NOMO-1 treated with DMSO at 0.1 percent for 48 hours (cell line): ENCODE results near the gene TBX1.
"Not testable (repeated sequence)": the region's sequence is repeated elsewhere in the genome, so short reads cannot be mapped to it uniquely, and the experiment has no call there.

Source experiments
- DNase-seq: peaks from one replicate; lab custom pipeline; 2025; ENCODE audit not compliant: unreplicated experiment; lab: John Stamatoyannopoulos, UW

The TBX1 gene

GRCh38 chr22:19763458-19764298 is 3.1 kb downstream of the TBX1 start:
- no peak for DNase-seq

GRCh38 chr22:19764299-19764593 is 3.7 kb downstream of the TBX1 start:
- DNase-seq, result no peak

- DNase-seq, result no peak
These were observed 4.3 kb downstream of the TBX1 start for GRCh38 chr22:19764636-19765476.

- peak; percentile 49 for DNase-seq
These were observed 5.1 kb downstream of the TBX1 start for GRCh38 chr22:19765477-19766239.

- no peak for DNase-seq
These were observed 5.6 kb downstream of the TBX1 start for GRCh38 chr22:19766240-19766510.

- peak; percentile 90 for DNase-seq
These were observed 6.2 kb downstream of the TBX1 start for GRCh38 chr22:19766511-19767426.

- no peak for DNase-seq
These were observed 7.1 kb downstream of the TBX1 start for GRCh38 chr22:19767427-19768341.

GRCh38 chr22:19769393-19769715 is 8.8 kb downstream of the TBX1 start:
- DNase-seq, result no peak

GRCh38 chr22:19770349-19771220 is 10.0 kb downstream of the TBX1 start:
- DNase-seq, result no peak

GRCh38 chr22:19772422-19772672 is 11.8 kb downstream of the TBX1 start:
- DNase-seq, result no peak

- DNase-seq, result no peak
These were observed 12.3 kb downstream of the TBX1 start for GRCh38 chr22:19772673-19773469.

GRCh38 chr22:19773470-19774040 is 13.0 kb downstream of the TBX1 start:
- DNase-seq, result no peak

GRCh38 chr22:19774628-19775027 is 14.1 kb downstream of the TBX1 start:
- DNase-seq, result no peak

GRCh38 chr22:19775496-19776325 is 15.1 kb downstream of the TBX1 start:
- DNase-seq, result no peak

GRCh38 chr22:19776433-19777031 is 16.0 kb downstream of the TBX1 start:
- no peak for DNase-seq

GRCh38 chr22:19777192-19777591 is 16.6 kb downstream of the TBX1 start:
- DNase-seq, result not testable (repeated sequence)

- no peak for DNase-seq
These were observed 18.4 kb downstream of the TBX1 start for GRCh38 chr22:19779011-19779421.
